Activated T-cell treated with anti-CD3 and anti-CD28 coated beads, Interleukin-2, amount 50 U/mL, for 1 hour (primary cell): ENCODE results near the gene EPHA2.
"Not testable (repeated sequence)": the region's sequence is repeated elsewhere in the genome, so short reads cannot be mapped to it uniquely, and the experiment has no call there.

Experiments
- DNase-seq: peaks from one replicate; pipeline ENCODE4 v3.0.0-alpha.2; 2020

The EPHA2 gene

GRCh38 chr1:16167331-16168143 lies 11.7 kb upstream of the EPHA2 start:
- DNase-seq = peak; percentile 72

GRCh38 chr1:16166117-16166516 lies 10.2 kb upstream of the EPHA2 start:
- DNase-seq = no peak

- no peak for DNase-seq
Observed at GRCh38 chr1:16165548-16165947, 9.7 kb upstream of the EPHA2 start.

GRCh38 chr1:16165073-16165364 lies 9.2 kb upstream of the EPHA2 start:
- no peak for DNase-seq

GRCh38 chr1:16164213-16165072 lies 8.6 kb upstream of the EPHA2 start:
- DNase-seq = no peak

- not testable (repeated sequence) for DNase-seq
Observed at GRCh38 chr1:16163608-16164212, 7.8 kb upstream of the EPHA2 start.

- DNase-seq = peak; percentile 70
Observed at GRCh38 chr1:16162163-16162822, 6.4 kb upstream of the EPHA2 start.

- DNase-seq = no peak
Observed at GRCh38 chr1:16161717-16162116, 5.8 kb upstream of the EPHA2 start.

GRCh38 chr1:16158993-16159831 lies 3.3 kb upstream of the EPHA2 start:
- no peak for DNase-seq

GRCh38 chr1:16158025-16158424 lies 2.2 kb upstream of the EPHA2 start:
- DNase-seq = peak; percentile 37

GRCh38 chr1:16156848-16157495 lies 1.1 kb upstream of the EPHA2 start:
- DNase-seq = no peak

- DNase-seq = no peak
Observed at GRCh38 chr1:16153999-16154673, 1.7 kb downstream of the EPHA2 start.

- DNase-seq = no peak
Observed at GRCh38 chr1:16153096-16153998, 2.5 kb downstream of the EPHA2 start.

- DNase-seq = no peak
Observed at GRCh38 chr1:16152481-16153087, 3.3 kb downstream of the EPHA2 start.

GRCh38 chr1:16151995-16152384 lies 3.9 kb downstream of the EPHA2 start:
- DNase-seq = no peak

GRCh38 chr1:16151196-16151994 lies 4.5 kb downstream of the EPHA2 start:
- no peak for DNase-seq

GRCh38 chr1:16150508-16150907 lies 5.4 kb downstream of the EPHA2 start:
- DNase-seq = no peak

- DNase-seq = no peak
Observed at GRCh38 chr1:16149702-16150488, 6.0 kb downstream of the EPHA2 start.
